ENCODE measurements around the gene LCORL.

The LCORL gene

DNA sequence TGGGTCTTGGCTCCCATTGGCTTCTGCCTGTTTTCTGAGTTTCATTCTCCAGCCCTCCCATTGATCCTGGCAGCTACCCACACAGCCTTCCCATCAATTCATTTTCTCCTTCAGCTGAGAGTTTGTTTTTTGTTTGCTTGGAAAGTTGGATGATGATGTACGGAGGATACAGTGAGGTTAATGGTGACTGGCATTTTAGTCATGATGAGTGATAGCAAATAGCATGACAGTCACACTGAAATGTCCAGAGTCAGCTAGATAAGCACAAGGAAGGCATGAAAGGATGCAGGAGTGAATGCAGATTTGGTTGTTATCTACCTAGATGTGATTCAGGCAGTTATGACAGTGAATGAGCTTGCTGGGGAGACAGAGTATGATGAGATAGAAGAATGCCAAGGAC, 30.6 kb upstream of the LCORL start:
- H3K4me3 ChIP-seq (ENCODE audit: low read depth, low read length) = no peak overlapping the region
- DNase-seq (ENCODE audit: low read depth) = no peak
- no peak for TF ChIP-seq CTCF (IDR thresholded peaks at IDR 0.05; ENCODE audit: control insufficient read depth, extremely low read depth, insufficient read depth)

GRCh38 chr4:18051281-18051680, 29.7 kb upstream of the LCORL start:
- no peak for TF ChIP-seq CTCF (IDR thresholded peaks at IDR 0.05; ENCODE audit: control insufficient read depth, extremely low read depth, insufficient read depth)
- no peak overlapping the region for H3K4me3 ChIP-seq (ENCODE audit: low read depth, low read length)
- no peak for DNase-seq (ENCODE audit: low read depth)

- TF ChIP-seq CTCF (IDR thresholded peaks at IDR 0.05; ENCODE audit: control insufficient read depth, extremely low read depth, insufficient read depth) = no peak
- DNase-seq (ENCODE audit: low read depth) = no peak
- H3K4me3 ChIP-seq (ENCODE audit: low read depth, low read length) = no peak overlapping the region
These were observed 28.9 kb upstream of the LCORL start for GRCh38 chr4:18050448-18050847.

DNA sequence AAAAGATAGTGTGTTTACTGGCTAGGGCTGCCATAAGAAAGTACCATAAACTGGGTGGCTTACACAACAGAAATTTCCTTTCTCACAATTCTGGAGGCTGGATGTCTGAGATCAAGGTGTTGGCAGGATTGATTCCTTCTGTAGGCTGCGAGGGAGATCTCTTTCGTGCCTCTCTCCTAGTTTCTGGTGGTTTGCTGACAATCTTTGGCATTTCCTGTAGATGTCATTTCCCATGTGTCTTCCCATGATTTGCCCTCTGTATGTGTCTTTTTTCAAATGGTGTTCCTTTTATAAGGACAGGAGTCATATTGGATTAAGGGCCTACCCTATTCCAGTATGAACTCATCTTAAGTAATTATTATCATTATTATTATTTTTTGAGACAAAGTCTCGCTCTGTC, 27.9 kb upstream of the LCORL start:
- no peak overlapping the region for H3K4me3 ChIP-seq (ENCODE audit: low read depth, low read length)
- TF ChIP-seq CTCF (IDR thresholded peaks at IDR 0.05; ENCODE audit: control insufficient read depth, extremely low read depth, insufficient read depth) = no peak
- DNase-seq (ENCODE audit: low read depth) = no peak

GRCh38 chr4:18042754-18043153, 21.2 kb upstream of the LCORL start:
- no peak overlapping the region for H3K4me3 ChIP-seq (ENCODE audit: low read depth, low read length)
- DNase-seq (ENCODE audit: low read depth) = no peak
- no peak for TF ChIP-seq CTCF (IDR thresholded peaks at IDR 0.05; ENCODE audit: control insufficient read depth, extremely low read depth, insufficient read depth)

- TF ChIP-seq CTCF (IDR thresholded peaks at IDR 0.05; ENCODE audit: control insufficient read depth, extremely low read depth, insufficient read depth) = no peak
- no peak for DNase-seq (ENCODE audit: low read depth)
- H3K4me3 ChIP-seq (ENCODE audit: low read depth, low read length) = no peak overlapping the region
These were observed 20.5 kb upstream of the LCORL start for GRCh38 chr4:18042012-18042411.

GRCh38 chr4:18041114-18041513, 19.6 kb upstream of the LCORL start:
- TF ChIP-seq CTCF (IDR thresholded peaks at IDR 0.05; ENCODE audit: control insufficient read depth, extremely low read depth, insufficient read depth) = no peak
- no peak overlapping the region for H3K4me3 ChIP-seq (ENCODE audit: low read depth, low read length)
- DNase-seq (ENCODE audit: low read depth) = no peak
